Kidney glomerular epithelial cell (primary cell): ENCODE results near the gene ZC4H2.
A peak's percentile ranks its signal among the peaks of the same experiment; 100 is the strongest.
"Not testable (repeated sequence)": the region's sequence is repeated elsewhere in the genome, so short reads cannot be mapped to it uniquely, and the experiment has no call there.

Experiments
- DNase-seq: peaks from one replicate; lab custom pipeline; 2025; lab: John Stamatoyannopoulos, UW

The ZC4H2 gene, protein sequence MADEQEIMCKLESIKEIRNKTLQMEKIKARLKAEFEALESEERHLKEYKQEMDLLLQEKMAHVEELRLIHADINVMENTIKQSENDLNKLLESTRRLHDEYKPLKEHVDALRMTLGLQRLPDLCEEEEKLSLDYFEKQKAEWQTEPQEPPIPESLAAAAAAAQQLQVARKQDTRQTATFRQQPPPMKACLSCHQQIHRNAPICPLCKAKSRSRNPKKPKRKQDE

DNA sequence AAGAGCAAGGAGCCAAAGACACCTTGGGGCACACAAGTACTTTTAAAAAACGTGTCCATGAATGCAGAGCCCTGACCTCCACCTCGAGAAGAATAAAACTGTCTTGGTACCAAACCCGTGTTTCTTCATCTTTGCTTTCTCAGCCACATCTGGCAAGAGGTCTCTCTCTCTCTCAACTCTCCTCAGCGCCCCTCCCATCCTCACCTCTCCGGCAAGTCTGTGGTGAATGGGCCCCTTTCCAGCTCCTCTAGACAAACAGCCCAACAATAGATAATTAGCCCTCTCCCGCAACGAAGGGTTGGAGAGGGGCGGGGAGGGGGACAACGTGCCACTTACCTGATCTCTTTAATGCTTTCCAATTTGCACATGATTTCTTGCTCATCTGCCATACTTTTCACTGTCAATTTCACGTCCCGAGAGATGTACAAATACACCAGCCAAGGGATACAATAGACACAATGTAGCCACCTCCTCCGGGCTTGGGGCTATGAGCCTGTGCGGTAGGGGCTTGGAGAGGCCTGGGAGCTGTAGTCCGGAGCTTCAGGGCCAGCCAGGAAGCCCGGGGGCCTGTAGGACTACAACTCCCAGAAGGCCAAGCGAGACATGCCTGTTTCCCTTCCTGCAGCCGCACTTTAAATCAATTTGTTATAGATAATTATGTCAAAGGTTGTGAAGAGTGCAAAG, at the start of gene ZC4H2:
ZC4H2 (minus strand) TSS at position 462 of the 684 bp plus-strand sequence; CDS start at position 389, 73 bp downstream.
- peak; percentile 61 for DNase-seq

DNA sequence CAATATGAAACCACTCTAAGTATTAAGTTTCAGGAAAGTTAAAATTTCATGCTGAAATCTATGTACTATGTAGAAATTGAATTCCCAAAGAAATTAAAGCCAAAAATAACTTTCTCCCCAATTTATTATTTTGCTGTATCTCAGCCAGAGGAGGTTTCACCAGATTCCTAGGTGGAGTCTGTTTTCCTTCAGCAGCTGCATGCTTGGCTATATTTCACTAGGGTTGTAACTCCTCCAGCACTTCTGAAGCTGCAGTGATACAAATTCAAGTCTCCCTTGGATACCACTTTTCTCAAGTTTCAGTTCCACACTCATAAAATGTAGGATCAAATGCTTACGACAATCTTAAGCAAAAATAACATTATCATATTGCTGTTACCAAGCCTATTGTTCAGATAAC, 41.2 kb upstream of the ZC4H2 start:
- no peak for DNase-seq

DNA sequence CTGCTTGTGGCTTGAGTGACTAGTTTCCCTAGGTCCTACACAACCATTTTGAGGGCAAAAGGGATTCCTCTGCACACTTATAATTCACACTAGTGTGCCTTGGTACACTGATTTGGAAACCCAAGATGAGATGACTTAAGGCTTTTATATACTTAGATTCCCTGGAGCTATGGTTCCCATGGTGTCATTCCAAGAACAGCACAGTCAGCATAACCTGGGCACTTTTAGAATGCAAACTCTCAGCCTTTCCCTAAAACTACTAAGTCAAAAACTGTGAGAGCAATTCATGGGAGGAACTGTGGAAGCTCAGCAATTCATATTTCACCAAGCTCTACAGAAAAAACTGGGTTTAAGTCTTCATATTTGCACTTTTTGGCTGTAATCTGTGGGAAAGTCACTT, 38.0 kb upstream of the ZC4H2 start:
- no peak for DNase-seq

DNA sequence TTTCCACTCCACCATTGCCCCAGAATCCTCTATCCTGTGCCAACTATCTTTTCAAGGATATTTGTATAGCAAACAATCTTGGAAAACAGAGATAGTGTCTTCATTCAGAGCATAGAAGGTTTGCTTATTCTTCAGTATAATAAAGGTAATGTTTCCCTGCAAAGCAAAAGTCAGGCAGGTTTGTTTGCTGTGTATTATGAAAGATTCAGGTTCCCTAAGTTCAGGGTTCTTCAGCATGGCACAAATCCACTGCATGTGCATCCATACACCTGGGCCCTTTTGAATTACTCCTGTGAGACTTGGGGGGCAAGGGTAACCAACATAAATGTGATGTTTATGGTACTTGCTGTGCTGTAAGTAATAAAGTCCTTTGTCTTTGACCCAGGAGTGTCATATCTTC, 33.2 kb upstream of the ZC4H2 start:
- no peak for DNase-seq

DNA sequence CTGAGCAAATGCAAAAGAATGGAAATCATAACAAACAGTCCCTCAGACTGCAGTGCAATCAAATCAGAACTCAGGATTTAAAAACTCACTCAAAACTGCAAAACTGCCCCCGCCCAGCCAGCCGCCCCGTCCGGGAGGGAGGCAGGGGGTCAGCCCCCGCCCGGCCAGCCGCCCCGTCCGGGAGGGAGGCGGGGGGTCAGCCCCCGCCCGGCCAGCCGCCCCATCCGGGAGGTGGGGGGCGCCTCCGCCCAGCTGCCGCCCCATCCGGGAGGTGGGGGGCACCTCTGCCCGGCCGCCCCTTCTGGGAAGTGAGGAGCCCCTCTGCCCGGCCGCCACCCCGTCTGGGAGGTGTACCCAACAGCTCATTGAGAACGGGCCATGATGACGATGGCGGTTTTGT, 26.0 kb upstream of the ZC4H2 start:
- DNase-seq, result not testable (repeated sequence)

DNA sequence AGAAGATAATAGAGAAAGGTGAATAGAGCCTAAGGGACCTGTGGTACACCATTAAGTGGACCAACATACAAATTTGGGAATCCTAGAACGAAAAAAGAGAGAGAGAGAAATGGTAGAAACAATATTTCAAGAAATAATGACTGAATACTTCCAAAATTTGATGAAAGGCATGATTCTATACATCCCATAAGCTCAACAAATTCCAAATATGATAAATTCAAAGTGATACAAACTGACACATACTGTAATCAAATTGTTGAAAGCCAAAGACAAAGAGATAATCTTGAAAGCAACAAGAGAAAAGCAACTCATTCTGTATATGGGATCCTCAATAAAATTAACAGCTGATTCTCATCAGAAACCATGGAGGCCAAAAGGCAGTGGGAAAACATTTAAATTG, 20.6 kb upstream of the ZC4H2 start:
- no peak for DNase-seq

DNA sequence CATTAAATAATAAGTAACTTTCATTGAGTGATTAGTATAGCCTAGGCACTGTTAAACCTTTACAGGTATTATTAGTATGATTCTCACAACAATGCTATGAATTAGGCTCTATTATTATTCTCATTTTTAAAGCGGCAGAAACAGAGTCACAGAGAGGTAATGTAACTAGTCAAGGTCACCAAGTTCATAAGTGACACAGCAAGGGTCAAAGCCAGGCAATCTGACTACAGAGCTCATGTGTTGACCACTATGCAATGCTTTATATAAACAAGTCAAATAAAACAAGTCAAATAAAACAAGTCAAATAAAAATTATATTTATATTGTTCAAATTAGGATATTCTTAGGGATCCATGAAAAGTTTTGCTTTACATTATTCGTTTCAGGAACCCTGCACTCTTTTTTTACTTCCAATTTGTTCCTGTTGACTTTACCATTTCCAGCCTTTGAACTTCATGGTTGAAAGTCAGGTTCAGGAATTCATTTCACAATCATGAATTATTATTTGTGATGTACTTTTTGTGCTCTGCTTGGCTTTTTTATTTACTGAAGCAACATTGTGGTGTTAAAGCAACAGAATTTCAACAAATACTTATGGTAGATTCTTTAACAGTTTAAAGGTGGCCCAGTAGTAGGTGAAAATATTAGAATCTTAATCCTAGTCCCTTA, 18.0 kb upstream of the ZC4H2 start:
- DNase-seq, result no peak

DNA sequence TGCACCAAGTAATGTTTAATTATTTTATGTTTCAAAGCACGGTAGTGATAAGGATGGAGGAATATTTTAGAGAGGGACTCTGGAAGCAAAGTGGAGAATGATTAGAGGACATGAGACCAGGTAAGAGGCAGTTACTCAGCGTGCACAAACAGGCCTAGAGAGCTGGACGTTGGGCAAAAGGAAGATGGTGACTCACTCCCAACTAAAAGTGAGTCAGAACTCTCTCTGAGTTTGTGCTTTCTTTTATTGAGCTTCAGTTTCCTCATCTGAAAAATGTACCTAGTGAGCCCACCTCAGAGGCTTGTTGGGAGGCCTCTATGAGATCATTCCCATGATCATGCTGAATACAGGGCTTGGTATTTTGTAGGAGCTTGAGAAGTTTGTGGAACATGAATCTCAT, 1.6 kb upstream of the ZC4H2 start:
- no peak for DNase-seq

DNA sequence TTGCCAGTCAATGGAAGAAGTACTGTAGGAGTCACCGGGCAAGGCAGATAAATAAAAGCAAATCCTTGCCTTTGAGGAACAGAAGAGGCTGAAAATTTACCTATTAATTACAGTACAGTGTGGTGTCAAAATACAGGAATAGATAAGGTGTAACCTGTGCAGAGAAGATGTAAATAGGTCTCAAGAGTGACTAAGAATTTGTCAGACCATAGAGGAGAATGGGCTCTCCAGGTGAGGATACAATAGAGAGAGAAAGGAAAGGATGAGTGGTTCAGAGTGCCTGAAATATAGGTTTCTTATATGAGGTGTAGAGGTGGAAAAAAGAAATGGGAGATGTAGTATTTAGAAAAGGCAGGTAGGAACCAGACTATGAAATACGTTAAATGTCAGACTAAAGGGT, 801 bp upstream of the ZC4H2 start:
- DNase-seq, result no peak

DNA sequence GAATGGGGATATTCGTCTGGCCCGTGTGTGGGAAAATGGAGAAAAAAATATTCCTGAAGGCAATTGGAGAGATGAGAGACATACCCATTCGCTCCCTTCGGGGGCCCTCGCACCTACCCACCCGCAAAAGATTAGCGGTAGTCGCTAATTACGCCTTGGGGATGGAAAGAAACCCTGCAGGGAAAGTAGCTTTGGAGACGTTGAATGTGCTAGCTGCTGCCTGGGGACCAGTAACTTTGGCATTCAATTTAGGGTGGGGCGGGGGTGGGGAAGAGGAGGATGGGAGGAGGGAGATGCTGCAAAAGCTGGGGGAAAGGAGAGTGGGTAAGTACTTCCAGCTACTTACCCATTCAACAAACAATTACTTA, 407 bp upstream of the ZC4H2 start:
- no peak for DNase-seq

DNA sequence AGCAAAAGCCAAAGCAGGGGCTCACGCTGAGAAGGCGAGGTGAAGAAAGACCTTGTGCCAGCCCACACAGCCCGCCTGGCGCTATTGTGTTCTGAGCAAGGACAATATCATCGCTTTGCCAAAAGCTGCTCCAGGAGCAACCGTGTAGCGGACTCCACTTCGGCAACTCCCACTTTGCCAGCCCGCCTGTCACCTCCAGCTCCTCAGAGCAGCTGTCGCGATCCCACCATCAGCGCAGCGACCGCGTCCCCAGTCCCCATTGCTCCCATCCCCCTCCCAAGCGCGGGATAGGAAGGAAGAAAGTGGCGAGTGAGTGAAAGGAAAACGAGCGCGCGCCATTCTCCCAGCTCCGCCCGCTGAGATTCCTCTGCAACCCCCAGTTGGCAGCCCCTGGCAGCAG, 759 bp downstream of the ZC4H2 start:
- DNase-seq, result peak; percentile 41

DNA sequence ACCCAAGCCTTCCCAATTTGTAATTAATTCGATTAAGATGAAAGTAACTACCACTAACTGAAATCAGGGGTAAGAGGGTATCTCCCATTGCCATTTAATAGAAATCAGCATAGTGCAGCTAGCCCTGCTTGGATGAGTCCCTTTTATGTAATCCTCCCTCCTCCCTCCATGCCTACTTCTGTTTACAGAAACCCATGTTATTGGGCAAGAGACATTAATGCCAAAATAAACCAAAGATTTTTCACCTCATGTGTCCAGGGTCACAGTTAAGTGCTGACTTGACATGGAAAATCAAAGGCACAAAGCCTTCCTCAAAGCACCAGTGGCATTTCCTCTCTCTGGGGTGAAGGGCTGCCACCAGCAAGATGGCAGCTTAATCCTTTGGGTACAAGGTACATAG, 50.8 kb downstream of the ZC4H2 start:
- no peak for DNase-seq

DNA sequence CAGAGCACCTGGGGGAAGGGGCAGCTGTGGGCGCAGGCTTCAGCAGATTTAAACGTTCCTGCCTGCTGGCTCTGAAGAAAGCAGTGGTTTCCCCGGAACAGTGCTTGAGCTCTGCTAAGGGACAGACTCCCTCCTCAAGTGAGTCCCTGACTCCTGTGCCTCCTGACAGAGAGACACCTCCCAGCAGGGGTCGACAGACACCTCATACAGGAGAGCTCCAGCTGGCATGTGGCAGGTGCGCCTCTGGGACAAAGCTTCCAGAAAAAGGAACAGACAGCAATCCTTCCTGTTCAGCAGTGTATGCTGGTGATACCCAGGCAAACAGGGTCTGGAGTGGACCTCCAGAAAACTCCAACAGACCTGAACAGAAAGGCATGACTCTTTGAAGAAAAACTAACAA, 68.1 kb downstream of the ZC4H2 start:
- no peak for DNase-seq

DNA sequence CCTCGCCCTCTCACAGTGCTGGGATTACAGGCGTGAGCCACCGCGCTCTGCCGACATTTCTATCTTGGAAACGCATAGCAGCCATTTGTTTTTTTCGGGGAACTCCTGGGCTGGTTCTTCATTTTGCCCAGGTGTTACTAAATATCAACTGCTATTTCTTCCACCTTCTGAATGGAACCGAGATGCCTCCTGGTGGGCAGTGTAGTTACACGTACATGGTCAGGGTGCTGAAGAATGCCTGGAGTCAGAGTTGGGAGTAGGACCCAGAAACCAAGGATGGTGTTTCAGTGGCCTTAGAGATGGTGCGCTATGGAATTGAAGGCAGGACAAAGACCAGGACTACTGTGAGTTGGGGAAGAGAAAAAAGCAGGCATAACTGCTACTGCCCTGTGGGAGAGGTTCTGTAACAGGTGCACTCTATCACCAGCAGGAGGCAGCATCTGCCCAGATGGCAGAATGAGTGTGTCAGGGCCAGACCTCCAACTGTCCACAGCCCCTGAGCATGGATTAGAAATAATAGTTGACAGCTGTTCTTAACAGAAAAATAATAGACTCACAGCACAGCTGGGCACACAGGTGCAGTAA, 81.7 kb downstream of the ZC4H2 start:
- DNase-seq, result no peak

DNA sequence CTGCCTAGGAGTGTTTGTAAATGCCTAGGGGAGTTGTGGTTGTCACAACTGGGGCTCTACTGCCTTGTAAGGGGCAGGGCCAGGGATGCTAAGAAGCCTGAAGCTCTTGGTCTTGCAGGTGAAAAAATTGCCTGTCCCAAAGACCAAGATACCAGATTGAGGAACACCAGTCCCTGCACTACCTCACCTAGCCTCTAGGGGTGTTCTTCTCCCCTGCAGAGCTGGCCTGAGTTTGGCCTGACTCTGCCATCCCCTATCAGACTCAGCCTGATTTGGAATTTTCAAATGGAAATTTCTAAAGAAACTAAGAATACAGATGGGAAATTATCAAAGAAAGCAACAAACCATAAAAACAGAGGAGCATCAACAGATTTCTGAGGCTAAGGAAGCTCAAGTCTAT, 90.4 kb downstream of the ZC4H2 start:
- DNase-seq, result no peak

DNA sequence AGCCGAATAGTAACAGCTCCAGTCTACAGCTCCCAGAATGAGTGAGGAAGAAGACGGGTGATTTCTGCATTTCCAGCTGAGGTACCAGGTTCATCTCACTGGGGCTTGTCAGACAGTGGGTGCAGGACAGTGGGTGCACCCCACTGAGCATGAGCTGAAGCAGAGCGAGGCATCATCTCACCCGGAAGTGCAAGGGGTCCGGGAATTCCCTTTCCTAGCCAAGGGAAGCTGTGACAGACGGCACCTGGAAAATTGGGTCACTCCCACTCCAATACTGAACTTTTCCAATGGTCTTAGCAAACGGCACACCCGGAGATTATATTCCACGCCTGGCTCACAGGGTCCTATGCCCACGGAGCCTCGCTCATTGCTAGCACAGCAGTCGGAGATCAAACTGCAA, 97.5 kb downstream of the ZC4H2 start:
- not testable (repeated sequence) for DNase-seq

DNA sequence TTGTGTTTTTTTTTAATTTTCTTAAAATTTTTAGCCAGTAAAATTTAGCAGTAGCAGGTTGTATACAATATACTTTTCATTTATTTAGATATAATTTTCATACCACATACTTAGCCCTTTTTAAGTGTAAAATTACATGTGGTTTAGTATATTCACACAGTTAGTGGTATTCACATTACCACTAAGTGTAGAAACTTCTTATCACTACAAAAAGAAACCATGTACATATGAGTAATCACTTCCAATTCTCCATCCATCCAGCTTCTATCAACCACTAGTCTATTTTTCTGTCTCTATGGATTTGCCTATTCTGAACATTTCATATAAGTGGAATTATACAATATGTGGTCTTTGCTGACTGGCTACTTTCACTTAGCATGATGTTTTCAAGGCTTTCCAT, 109.0 kb downstream of the ZC4H2 start:
- no peak for DNase-seq
